Medulla oblongata (tissue), 1 donor: ENCODE data around the gene LRP1.

Experiments used
- DNase-seq: peaks from one replicate; pipeline ENCODE4 v3.0.0-alpha.2; 2015; ENCODE audit errors: extremely low spot score

LRP1 gene

DNA sequence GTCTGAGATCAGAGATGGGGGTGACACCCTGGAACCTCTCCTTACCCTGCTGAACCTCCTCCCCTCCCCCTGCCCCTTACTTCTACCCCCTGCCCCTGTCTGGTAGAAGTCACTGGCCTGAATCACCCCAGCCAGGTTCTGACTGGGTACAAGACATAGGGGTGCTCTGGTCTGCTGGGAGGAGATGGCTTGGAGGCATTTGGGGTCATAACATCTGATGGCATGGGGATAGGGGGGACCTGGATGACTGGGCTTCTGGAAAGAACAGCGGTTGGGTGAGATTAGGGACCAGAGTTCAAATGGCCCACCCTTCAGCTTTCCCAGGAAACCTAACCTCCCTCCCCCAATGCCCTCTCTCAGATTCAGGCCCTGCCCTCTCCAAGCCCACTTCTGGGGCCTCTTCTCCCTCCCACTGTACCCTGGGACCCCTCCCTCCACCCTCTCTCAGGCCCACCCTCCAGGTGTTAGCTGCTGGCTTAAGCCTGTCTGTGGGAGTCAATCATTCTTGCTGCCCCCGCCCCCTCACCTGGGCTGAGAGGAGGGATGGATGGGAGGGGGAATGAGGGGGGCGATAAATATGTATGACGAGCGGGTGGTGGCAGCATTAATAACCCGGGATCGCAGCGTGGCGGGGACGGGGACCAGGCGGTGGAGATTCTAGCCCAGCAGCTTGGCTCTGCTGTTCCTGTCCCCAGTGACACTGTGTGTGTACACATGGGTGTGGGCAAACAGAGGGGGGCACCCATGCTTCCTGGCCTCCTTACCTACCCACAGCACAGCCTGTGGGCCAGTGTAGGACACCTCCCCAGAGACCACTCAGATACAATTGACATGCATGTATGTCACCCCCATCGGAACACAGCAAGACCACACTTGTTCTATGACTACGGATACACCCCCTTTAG is 94.3 kb downstream of the LRP1 start:
- DNase-seq: no peak

GRCh38 chr12:57223191-57224165 is 95.2 kb downstream of the LRP1 start:
- no peak for DNase-seq

DNA sequence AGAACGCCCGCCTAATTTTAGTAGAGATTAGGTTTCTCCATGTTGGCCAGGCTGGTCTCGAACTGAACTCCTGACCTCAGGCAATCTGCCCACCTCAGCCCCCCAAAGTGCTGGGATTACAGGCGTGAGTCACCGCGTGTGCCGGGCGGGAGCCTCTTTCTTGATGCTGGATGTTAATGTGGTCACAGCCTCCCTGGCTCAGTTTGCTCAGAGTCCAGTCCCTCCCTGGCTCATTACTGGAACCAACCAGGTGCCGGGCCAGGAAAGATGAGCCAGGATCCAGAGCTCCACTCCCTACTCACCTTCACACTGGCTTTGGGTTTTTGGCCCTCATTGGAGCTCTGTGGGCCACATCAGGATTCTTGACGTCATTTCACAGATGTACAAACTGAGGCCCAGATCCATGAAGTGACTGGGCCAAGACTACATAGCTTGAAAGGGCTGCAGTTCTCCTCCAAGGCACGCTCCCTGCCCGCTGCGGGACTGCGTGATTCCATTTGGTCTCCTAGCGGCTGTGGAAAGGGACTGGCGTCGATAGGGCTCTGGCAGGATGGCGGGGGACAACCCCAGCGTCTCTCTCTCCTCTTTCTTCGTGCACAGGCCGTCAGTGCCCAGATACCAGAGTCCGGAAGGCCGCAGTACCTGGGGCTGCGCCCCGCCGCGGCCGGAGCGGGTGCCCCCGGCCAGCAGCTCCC is 96.1 kb downstream of the LRP1 start:
- no peak for DNase-seq

- no peak for DNase-seq
Observed at GRCh38 chr12:57224973-57225679, 96.8 kb downstream of the LRP1 start.

GRCh38 chr12:57225680-57226210 is 97.5 kb downstream of the LRP1 start:
- no peak for DNase-seq

DNA sequence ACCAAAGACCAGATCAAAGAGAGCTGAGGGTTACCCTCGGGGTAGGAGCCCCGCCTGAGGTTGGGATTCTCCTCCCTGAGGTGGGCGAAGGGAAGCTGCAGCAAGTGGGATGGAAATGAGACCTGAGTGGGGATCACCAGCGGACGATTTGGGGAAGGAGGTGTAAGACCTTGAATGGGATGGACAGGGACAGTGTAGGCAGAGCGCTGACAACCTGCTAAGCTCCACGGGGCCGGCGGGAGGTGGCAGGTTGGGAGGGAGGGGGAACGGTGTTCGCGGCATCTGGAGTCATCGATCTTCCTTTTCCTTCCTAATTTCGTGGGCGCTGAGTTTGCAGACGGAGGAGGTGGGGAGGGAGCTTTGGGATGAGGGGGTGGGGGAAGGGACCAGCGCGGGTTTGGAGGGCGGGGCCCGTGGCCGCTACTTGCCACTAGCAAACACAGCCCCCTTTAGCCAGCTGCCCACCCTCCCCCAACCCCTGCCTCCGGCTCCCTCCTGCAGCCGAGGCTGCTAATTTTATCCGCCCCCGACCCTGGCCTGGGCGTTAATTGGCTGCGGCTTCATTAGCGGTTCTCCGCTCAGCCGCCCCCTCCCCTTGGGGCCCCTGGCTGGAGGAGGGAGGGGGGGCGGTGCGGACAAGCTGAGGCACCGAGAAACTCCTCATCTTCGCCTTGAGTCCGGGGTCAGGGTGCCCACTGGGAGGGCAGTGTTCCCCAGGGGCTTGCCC is 98.5 kb downstream of the LRP1 start:
- no peak for DNase-seq

DNA sequence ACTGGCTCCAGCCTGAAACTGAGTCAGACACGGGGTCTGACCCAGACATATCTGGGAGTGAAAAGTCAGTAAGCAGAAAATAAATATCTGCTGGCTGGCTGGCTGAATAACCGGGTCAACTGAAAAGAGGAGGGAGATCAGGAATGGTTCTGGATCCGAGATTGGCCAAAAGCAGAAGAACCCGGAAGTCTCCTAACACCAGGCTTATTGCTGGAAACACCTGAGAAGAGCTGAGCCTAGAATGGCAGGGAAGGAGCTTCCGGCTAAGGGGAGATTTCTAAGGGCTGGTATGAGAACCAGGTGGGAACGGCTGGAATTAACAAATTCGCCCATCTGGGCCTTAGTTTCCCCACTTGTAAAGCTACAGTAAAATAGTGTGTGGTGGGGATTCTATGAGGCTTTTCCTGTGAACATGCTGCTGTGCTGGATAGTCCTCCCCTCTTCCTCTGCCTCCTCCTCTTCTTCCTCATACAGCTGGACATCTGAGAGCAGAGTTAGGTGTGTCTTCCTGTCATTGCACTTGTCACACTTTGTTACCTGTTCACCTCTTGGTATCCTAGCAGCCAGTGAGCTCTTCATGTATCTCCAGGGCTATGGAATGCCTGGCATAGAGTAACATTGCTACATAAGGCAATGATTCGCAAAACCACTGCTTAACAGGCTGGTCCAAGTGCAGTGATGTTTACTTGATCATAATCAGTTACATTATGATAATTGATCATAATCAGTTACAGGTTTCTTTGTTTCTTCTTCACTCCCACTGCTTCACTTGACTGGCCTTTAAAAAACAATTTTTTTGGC is 99.2 kb downstream of the LRP1 start:
- DNase-seq: no peak

- DNase-seq: no peak
Observed at GRCh38 chr12:57229046-57229633, 100.9 kb downstream of the LRP1 start.

GRCh38 chr12:57229634-57230380 is 101.5 kb downstream of the LRP1 start, which contains the start of gene SHMT2:
Gene SHMT2 (plus strand): TSS chr12:57229711. CDS start chr12:57229779, 68 bp downstream.
- peak; percentile 97 for DNase-seq

GRCh38 chr12:57230381-57231155 is 102.3 kb downstream of the LRP1 start:
- no peak for DNase-seq

DNA sequence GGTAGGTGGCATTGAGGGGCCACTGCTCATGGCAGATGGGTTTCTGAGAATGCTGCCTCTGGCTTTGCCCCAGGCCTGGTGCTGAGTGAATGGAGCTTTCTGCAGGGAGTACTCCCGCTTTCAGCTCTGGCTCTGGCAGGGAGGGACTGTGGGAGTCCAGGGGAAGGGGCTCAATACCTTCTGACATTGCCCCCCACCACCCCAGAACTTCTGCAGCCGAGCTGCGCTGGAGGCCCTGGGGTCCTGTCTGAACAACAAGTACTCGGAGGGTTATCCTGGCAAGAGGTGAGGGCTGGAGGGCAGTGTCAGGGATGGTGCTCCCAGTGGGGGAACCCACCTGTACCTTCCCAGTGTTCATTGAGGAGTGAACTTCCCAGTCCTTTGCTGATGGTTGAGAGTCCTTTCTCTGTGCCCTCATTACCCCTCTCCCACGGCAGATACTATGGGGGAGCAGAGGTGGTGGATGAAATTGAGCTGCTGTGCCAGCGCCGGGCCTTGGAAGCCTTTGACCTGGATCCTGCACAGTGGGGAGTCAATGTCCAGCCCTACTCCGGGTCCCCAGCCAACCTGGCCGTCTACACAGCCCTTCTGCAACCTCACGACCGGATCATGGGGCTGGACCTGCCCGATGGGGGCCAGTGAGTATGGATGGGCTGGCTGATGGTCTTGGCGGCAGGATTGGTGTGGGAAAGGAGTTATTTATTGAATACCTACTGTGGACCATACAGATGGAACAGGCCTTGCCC is 103.2 kb downstream of the LRP1 start:
- no peak for DNase-seq

DNA sequence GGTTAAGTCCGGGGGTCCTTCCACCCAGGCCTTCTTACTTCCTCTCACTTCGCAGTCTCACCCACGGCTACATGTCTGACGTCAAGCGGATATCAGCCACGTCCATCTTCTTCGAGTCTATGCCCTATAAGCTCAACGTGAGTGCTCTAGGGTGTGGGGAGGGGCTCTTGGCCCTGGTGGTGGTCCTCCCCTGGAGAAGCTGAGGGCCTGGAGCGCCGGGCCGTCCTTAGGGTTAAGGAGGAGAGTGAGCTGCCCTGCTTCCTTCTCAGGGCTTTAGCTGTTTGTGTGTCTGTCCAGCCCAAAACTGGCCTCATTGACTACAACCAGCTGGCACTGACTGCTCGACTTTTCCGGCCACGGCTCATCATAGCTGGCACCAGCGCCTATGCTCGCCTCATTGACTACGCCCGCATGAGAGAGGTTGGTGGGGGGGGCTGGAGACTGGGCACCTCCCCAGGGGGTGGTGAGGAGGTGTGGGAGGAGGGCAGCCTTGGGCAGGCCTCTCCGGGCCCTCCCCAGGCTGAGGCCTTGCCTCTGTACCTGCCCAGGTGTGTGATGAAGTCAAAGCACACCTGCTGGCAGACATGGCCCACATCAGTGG is 104.0 kb downstream of the LRP1 start:
- no peak for DNase-seq

- no peak for DNase-seq
Observed at GRCh38 chr12:57233357-57234232, 105.3 kb downstream of the LRP1 start.

DNA sequence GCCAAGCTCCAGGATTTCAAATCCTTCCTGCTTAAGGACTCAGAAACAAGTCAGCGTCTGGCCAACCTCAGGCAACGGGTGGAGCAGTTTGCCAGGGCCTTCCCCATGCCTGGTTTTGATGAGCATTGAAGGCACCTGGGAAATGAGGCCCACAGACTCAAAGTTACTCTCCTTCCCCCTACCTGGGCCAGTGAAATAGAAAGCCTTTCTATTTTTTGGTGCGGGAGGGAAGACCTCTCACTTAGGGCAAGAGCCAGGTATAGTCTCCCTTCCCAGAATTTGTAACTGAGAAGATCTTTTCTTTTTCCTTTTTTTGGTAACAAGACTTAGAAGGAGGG is 105.9 kb downstream of the LRP1 start:
- DNase-seq: no peak

- DNase-seq: no peak
Observed at GRCh38 chr12:57234571-57235016, 106.3 kb downstream of the LRP1 start.
